Measurements from ENCODE around the gene AGBL4.

Gene AGBL4

DNA sequence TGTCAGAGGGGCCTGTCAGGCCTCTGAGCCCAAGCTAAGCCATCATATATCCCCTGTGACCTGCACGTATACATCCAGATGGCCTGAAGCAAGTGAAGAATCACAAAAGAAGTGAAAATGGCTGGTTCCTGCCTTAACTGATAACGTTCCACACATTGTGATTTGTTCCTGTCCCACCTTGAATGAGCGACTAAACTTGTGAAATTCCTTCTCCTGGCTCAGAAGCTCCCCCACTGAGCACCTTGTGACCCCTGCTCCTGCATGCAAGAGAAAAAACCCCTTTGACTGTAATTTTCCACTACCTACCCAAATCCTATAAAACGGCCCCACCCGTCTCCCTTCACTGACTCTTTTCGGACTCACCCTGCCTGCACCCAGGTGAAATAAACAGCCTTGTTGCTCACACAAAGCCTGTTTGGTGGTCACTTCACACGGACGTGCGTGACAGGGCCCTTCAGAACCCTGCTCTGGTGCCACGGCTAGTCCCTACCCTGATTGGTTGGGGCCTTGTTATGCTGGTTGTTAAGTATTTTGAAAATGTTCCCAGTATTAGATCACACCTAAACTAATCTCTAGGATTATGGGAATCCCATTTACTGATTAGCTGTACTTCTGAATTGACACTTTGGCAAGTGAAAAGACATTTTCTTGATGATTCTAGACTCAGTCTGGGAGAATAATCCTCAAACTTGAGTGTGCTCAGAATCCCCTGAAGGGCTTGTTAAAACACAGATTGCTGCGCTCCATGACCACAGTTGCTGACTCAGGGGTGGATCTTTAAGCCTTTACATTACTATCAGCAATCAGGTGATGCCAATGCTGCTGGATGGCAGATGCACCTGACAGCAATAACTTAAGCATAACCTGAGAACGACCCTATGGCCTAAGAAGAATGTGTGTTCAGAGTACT, 1523.0 kb downstream of the AGBL4 start:
- no peak overlapping the region for H3K4me3 ChIP-seq (ENCODE audit: low read depth, low read length)
- DNase-seq (ENCODE audit: low read depth), result no peak
- TF ChIP-seq CTCF (conservative IDR thresholded peaks at IDR 0.05; ENCODE audit: low read depth, low read length), result no peak

DNA sequence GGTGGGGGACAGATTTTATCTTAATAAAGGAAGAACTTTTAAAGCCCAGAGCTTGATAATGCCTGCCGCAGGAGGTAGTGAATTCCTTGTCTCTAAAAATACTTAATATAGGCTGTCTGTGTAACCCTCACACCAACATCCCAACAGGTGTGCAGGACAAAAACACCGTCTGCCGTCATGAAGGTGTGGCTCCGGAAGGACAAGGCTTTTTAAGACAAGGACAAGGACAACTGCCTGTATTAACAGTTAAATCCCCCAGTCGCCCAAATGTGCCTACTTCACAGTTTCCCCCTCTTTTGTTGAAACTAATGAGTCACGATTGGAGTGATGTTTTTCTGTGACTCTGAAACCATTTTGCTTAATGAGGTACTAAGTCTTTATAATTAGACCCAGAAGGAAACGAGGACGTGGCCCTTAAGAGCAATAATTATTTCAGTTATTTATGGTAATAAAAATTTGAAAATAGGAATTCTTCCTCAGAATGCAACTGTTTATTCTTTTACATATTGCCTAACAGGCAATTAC, 1524.5 kb downstream of the AGBL4 start:
- DNase-seq (ENCODE audit: low read depth), result no peak
- H3K4me3 ChIP-seq (ENCODE audit: low read depth, low read length), result no peak overlapping the region
- TF ChIP-seq CTCF (conservative IDR thresholded peaks at IDR 0.05; ENCODE audit: low read depth, low read length), result no peak

DNA sequence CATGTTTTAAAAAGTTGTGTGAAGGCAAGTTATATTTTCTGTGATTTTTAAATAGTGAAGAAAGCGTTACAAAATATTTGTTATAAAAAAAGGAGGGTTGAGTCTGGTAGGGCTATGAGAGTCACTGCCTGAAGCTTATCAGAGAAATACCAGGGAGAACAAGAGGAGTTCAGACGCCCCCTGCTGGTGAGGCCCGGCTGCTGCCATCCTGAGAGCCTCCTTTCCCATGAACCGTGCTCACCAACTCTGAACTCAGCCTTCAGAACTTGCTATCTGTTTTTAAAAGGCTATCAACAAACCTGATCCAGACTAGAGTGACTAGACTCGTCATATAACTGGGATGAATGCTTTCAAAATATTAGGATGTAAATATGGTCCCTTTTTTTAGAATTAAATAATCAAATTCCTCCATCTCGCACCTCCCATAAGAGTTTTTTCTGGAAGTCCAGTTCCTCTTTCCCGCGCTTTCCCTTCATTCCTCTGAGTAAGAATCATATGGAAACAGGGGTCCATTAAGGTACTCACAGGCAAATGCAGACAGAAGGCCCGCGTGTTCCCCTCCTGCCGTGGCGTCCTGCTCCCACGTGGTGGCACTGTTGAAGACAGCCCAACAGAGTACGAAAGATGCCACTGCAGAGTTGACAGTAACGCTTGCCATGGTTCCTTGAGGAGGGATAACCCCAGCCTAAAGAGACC, 1525.5 kb downstream of the AGBL4 start:
- peak; percentile 97 for TF ChIP-seq CTCF (conservative IDR thresholded peaks at IDR 0.05; ENCODE audit: low read depth, low read length)
- peak; percentile 86 for DNase-seq (ENCODE audit: low read depth)
- H3K4me3 ChIP-seq (ENCODE audit: low read depth, low read length), result no peak overlapping the region

GRCh38 chr1:48495911-48496310, 1527.8 kb downstream of the AGBL4 start:
- DNase-seq (ENCODE audit: low read depth), result no peak
- TF ChIP-seq CTCF (conservative IDR thresholded peaks at IDR 0.05; ENCODE audit: low read depth, low read length), result no peak
- H3K4me3 ChIP-seq (ENCODE audit: low read depth, low read length), result no peak overlapping the region

GRCh38 chr1:48495166-48495565, 1528.6 kb downstream of the AGBL4 start:
- no peak overlapping the region for H3K4me3 ChIP-seq (ENCODE audit: low read depth, low read length)
- no peak for TF ChIP-seq CTCF (conservative IDR thresholded peaks at IDR 0.05; ENCODE audit: low read depth, low read length)
- no peak for DNase-seq (ENCODE audit: low read depth)

- H3K4me3 ChIP-seq (ENCODE audit: low read depth, low read length), result no peak overlapping the region
Measured at GRCh38 chr1:48493970-48494769, 1529.6 kb downstream of the AGBL4 start.

More at GRCh38 chr1:48493970-48494769, 1529.6 kb downstream of the AGBL4 start:
- TF ChIP-seq CTCF (conservative IDR thresholded peaks at IDR 0.05; ENCODE audit: low read depth, low read length), result no peak
- peak; percentile 97 for DNase-seq (ENCODE audit: low read depth)

All from choroid plexus epithelial cell (primary cell).